ENCODE data around the gene SMIM22. TPM values are rescaled to one million over a fixed set of nuclear protein-coding genes. Genes with fewer than 3 reads are reported as not detected.
A peak's percentile ranks its signal among the peaks of the same experiment; 100 is the strongest.

The SMIM22 gene
- polyA plus RNA-seq, 4 donors: 134 to 1,710 (median 721) TPM

GRCh38 chr16:4801962-4802658, 6.9 kb downstream of the SMIM22 start, which contains the start of gene ROGDI:
Gene ROGDI, minus strand, starts transcription at chr16:4802633. Its CDS starts 62 bp downstream, at chr16:4802571.
- 0 to 1% (median 0%) methylated on average over 43 to 70 of the region's 70 CpGs for WGBS, 3 donors
- H3K36me3 ChIP-seq (ENCODE audit: control insufficient read depth in 3 of 3, insufficient read depth in 2 of 3, low read depth in 1 of 3, low read length in 3 of 3): peaks cover 4 to 74% (median 13%) of the 10 kb centered on the region in 3 donors
- H3K4me1 ChIP-seq (ENCODE audit: control insufficient read depth in 3 of 3, insufficient read depth in 2 of 3, low read depth in 1 of 3, low read length in 2 of 3): peaks cover 0 to 24% (median 2%) of the 10 kb centered on the region in 3 donors
- no peaks in the 10 kb centered on the region for H3K9me3 ChIP-seq (ENCODE audit: control insufficient read depth in 2 of 2, insufficient read depth in 1 of 2, low read depth in 1 of 2, low read length in 1 of 2)
- H3K27ac ChIP-seq (ENCODE audit: low read depth in 1 of 3, low read length in 2 of 3): peak within 1 kb of the TSS; percentile 89 to 94 (median 90)
- peak; percentile 94 to 95 for DNase-seq
- no peak for FAIRE-seq
- no peaks in the 10 kb centered on the region for H3K27me3 ChIP-seq (ENCODE audit: control insufficient read depth in 3 of 3, insufficient read depth in 3 of 3, low read length in 3 of 3)
- peak within 1 kb of the TSS; percentile 64 to 78 (median 71) for H3K4me3 ChIP-seq (ENCODE audit: low read depth in 1 of 3, low read length in 3 of 3)

- Histone ChIP-seq H3K9me3 (ENCODE audit: control insufficient read depth in 2 of 2, insufficient read depth in 1 of 2, low read depth in 1 of 2, low read length in 1 of 2) (no peaks in the 10 kb centered on the region), H3K36me3 (ENCODE audit: control insufficient read depth in 3 of 3, insufficient read depth in 2 of 3, low read depth in 1 of 3, low read length in 3 of 3) (peaks cover 9 to 70% (median 13%) of the 10 kb centered on the region in 3 donors), H3K27ac (ENCODE audit: low read depth in 1 of 3, low read length in 2 of 3) (peak overlapping the region; percentile 89 to 94 (median 90)), H3K27me3 (ENCODE audit: control insufficient read depth in 3 of 3, insufficient read depth in 3 of 3, low read length in 3 of 3) (no peaks in the 10 kb centered on the region), H3K4me3 (ENCODE audit: low read depth in 1 of 3, low read length in 3 of 3) (peak overlapping the region; percentile 64 to 78 (median 71)), H3K4me1 (ENCODE audit: control insufficient read depth in 3 of 3, insufficient read depth in 2 of 3, low read depth in 1 of 3, low read length in 2 of 3) (peaks cover 0 to 20% (median 2%) of the 10 kb centered on the region in 3 donors)
- WGBS, 3 donors: 0 to 1% (median 0%) methylated on average over 34 to 59 of the region's 59 CpGs
- peak; percentile 30 for FAIRE-seq
- peak; percentile 96 for DNase-seq
These were observed 7.6 kb downstream of the SMIM22 start for GRCh38 chr16:4802659-4803287.

GRCh38 chr16:4803401-4803844, 8.3 kb downstream of the SMIM22 start:
- H3K27ac ChIP-seq (ENCODE audit: low read depth in 1 of 3, low read length in 2 of 3): no peak overlapping the region
- H3K36me3 ChIP-seq (ENCODE audit: control insufficient read depth in 3 of 3, insufficient read depth in 2 of 3, low read depth in 1 of 3, low read length in 3 of 3): peaks cover 12 to 70% (median 13%) of the 10 kb centered on the region in 3 donors

GRCh38 chr16:4803898-4804762, 9.0 kb downstream of the SMIM22 start:
- H3K36me3 ChIP-seq (ENCODE audit: control insufficient read depth in 3 of 3, insufficient read depth in 2 of 3, low read depth in 1 of 3, low read length in 3 of 3): peaks cover 13 to 67% (median 14%) of the 10 kb centered on the region in 3 donors
- peaks cover 0 to 20% (median 2%) of the 10 kb centered on the region in 3 donors for H3K4me1 ChIP-seq (ENCODE audit: control insufficient read depth in 3 of 3, insufficient read depth in 2 of 3, low read depth in 1 of 3, low read length in 2 of 3)
- peak overlapping the region in 1 of 3 donors; percentile 12 for H3K27ac ChIP-seq (ENCODE audit: low read depth in 1 of 3, low read length in 2 of 3)
- no peaks in the 10 kb centered on the region for H3K27me3 ChIP-seq (ENCODE audit: control insufficient read depth in 3 of 3, insufficient read depth in 3 of 3, low read length in 3 of 3)
- FAIRE-seq (no peak), DNase-seq (no peak)
- H3K9me3 ChIP-seq (ENCODE audit: control insufficient read depth in 2 of 2, insufficient read depth in 1 of 2, low read depth in 1 of 2, low read length in 1 of 2): no peaks in the 10 kb centered on the region
- 84 to 86% (median 85%) methylated on average over 26 of the region's 26 CpGs for WGBS, 3 donors
- H3K4me3 ChIP-seq (ENCODE audit: low read depth in 1 of 3, low read length in 3 of 3): no peak overlapping the region

More at GRCh38 chr16:4803401-4803844, 8.3 kb downstream of the SMIM22 start:
- Histone ChIP-seq H3K4me1 (ENCODE audit: control insufficient read depth in 3 of 3, insufficient read depth in 2 of 3, low read depth in 1 of 3, low read length in 2 of 3) (peaks cover 0 to 20% (median 2%) of the 10 kb centered on the region in 3 donors), H3K4me3 (ENCODE audit: low read depth in 1 of 3, low read length in 3 of 3) (peak overlapping the region in 1 of 3 donors; percentile 64), H3K9me3 (ENCODE audit: control insufficient read depth in 2 of 2, insufficient read depth in 1 of 2, low read depth in 1 of 2, low read length in 1 of 2) (no peaks in the 10 kb centered on the region), H3K27me3 (ENCODE audit: control insufficient read depth in 3 of 3, insufficient read depth in 3 of 3, low read length in 3 of 3) (no peaks in the 10 kb centered on the region)
- FAIRE-seq: no peak
- 57 to 61% (median 60%) methylated on average over 8 of the region's 8 CpGs for WGBS, 3 donors
- DNase-seq: no peak

- H3K4me3 ChIP-seq (ENCODE audit: low read depth in 1 of 3, low read length in 3 of 3): no peak overlapping the region
- FAIRE-seq (no peak), DNase-seq (no peak)
- H3K4me1 ChIP-seq (ENCODE audit: control insufficient read depth in 3 of 3, insufficient read depth in 2 of 3, low read depth in 1 of 3, low read length in 2 of 3): peaks cover 0 to 15% (median 2%) of the 10 kb centered on the region in 3 donors
- peaks cover 13 to 65% (median 14%) of the 10 kb centered on the region in 3 donors for H3K36me3 ChIP-seq (ENCODE audit: control insufficient read depth in 3 of 3, insufficient read depth in 2 of 3, low read depth in 1 of 3, low read length in 3 of 3)
- H3K27me3 ChIP-seq (ENCODE audit: control insufficient read depth in 3 of 3, insufficient read depth in 3 of 3, low read length in 3 of 3): no peaks in the 10 kb centered on the region
- no peak overlapping the region for H3K27ac ChIP-seq (ENCODE audit: low read depth in 1 of 3, low read length in 2 of 3)
- H3K9me3 ChIP-seq (ENCODE audit: control insufficient read depth in 2 of 2, insufficient read depth in 1 of 2, low read depth in 1 of 2, low read length in 1 of 2): no peaks in the 10 kb centered on the region
- WGBS, 3 donors: 89 to 94% (median 91%) methylated on average over 11 of the region's 11 CpGs
These were observed 10.1 kb downstream of the SMIM22 start for GRCh38 chr16:4805231-4805630.

GRCh38 chr16:4806280-4806679, 11.1 kb downstream of the SMIM22 start:
- WGBS, 3 donors: 94 to 96% (median 96%) methylated on average over 6 of the region's 6 CpGs
- DNase-seq (no peak), FAIRE-seq (no peak)
- no peaks in the 10 kb centered on the region for H3K27me3 ChIP-seq (ENCODE audit: control insufficient read depth in 3 of 3, insufficient read depth in 3 of 3, low read length in 3 of 3)
- H3K36me3 ChIP-seq (ENCODE audit: control insufficient read depth in 3 of 3, insufficient read depth in 2 of 3, low read depth in 1 of 3, low read length in 3 of 3): peaks cover 17 to 64% (median 18%) of the 10 kb centered on the region in 3 donors
- no peaks in the 10 kb centered on the region for H3K9me3 ChIP-seq (ENCODE audit: control insufficient read depth in 2 of 2, insufficient read depth in 1 of 2, low read depth in 1 of 2, low read length in 1 of 2)
- peaks cover 0 to 5% (median 0%) of the 10 kb centered on the region in 3 donors for H3K4me1 ChIP-seq (ENCODE audit: control insufficient read depth in 3 of 3, insufficient read depth in 2 of 3, low read depth in 1 of 3, low read length in 2 of 3)
- H3K27ac ChIP-seq (ENCODE audit: low read depth in 1 of 3, low read length in 2 of 3): no peak overlapping the region
- no peak overlapping the region for H3K4me3 ChIP-seq (ENCODE audit: low read depth in 1 of 3, low read length in 3 of 3)

GRCh38 chr16:4811242-4811641, 16.1 kb downstream of the SMIM22 start:
- Histone ChIP-seq H3K27ac (ENCODE audit: low read depth in 1 of 3, low read length in 2 of 3) (no peak overlapping the region), H3K9me3 (ENCODE audit: control insufficient read depth in 2 of 2, insufficient read depth in 1 of 2, low read depth in 1 of 2, low read length in 1 of 2) (no peaks in the 10 kb centered on the region), H3K4me3 (ENCODE audit: low read depth in 1 of 3, low read length in 3 of 3) (no peak overlapping the region), H3K4me1 (ENCODE audit: control insufficient read depth in 3 of 3, insufficient read depth in 2 of 3, low read depth in 1 of 3, low read length in 2 of 3) (no peaks in the 10 kb centered on the region), H3K36me3 (ENCODE audit: control insufficient read depth in 3 of 3, insufficient read depth in 2 of 3, low read depth in 1 of 3, low read length in 3 of 3) (peaks cover 13 to 71% (median 33%) of the 10 kb centered on the region in 3 donors), H3K27me3 (ENCODE audit: control insufficient read depth in 3 of 3, insufficient read depth in 3 of 3, low read length in 3 of 3) (no peaks in the 10 kb centered on the region)
- WGBS, 3 donors: 95 to 98% (median 96%) methylated on average over 3 of the region's 3 CpGs
- no peak for DNase-seq
- FAIRE-seq: no peak

- 90 to 94% (median 91%) methylated on average over 8 to 9 of the region's 9 CpGs for WGBS, 3 donors
- DNase-seq (no peak), FAIRE-seq (no peak)
- no peaks in the 10 kb centered on the region for H3K9me3 ChIP-seq (ENCODE audit: control insufficient read depth in 2 of 2, insufficient read depth in 1 of 2, low read depth in 1 of 2, low read length in 1 of 2)
- H3K4me1 ChIP-seq (ENCODE audit: control insufficient read depth in 3 of 3, insufficient read depth in 2 of 3, low read depth in 1 of 3, low read length in 2 of 3): no peaks in the 10 kb centered on the region
- H3K36me3 ChIP-seq (ENCODE audit: control insufficient read depth in 3 of 3, insufficient read depth in 2 of 3, low read depth in 1 of 3, low read length in 3 of 3): peaks cover 13 to 71% (median 33%) of the 10 kb centered on the region in 3 donors
- H3K27ac ChIP-seq (ENCODE audit: low read depth in 1 of 3, low read length in 2 of 3): no peak overlapping the region
- no peak overlapping the region for H3K4me3 ChIP-seq (ENCODE audit: low read depth in 1 of 3, low read length in 3 of 3)
- no peaks in the 10 kb centered on the region for H3K27me3 ChIP-seq (ENCODE audit: control insufficient read depth in 3 of 3, insufficient read depth in 3 of 3, low read length in 3 of 3)
These were observed 16.6 kb downstream of the SMIM22 start for GRCh38 chr16:4811773-4812172.

Data from small intestine (tissue), 7 donors.